GM13977 (cell line): ENCODE data around the gene NHP2.

Experiments
- DNase-seq: peaks from one replicate; pipeline ENCODE4 v3.0.0; 2012; ENCODE audit warnings: low spot score
- in situ Hi-C: fragments of 300-500 bp; cut with MboI; formaldehyde crosslinking; loops from one replicate; pipeline ENCODE4 v1.12.0; 2022; ENCODE audit warnings: low sequenced_read_pairs, low pct_unique_long_range_greater_than_20kb, mixed read lengths, inconsistent platforms; ENCODE audit not compliant: unreplicated experiment
- TF ChIP-seq, protein P1 (sequence below): IDR thresholded peaks from 2 replicates; pipeline ENCODE4 v1.5.1; 2012; ENCODE audit warnings: mild to moderate bottlenecking, control low read depth; ENCODE audit not compliant: insufficient read depth; ENCODE audit errors: extremely low read depth, missing control alignments

Gene NHP2

DNA sequence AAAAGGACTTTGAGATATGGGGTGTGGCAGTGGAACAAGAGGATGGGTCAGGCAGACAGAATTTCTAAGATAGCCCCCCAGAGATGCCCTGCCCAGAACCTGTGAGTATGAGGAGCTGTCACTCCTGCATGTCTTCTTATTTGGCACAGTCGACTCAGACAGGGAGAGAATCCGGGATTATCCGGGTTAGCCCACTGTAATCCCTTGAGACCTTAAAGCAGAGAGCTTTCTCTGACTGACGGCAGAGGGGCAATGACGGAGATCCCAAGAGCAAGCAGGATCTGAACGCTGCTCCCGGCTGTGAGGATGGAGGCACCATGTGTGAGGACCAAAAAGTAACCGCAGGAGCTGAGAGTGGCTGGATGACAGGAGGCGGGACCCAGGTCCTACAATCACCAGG, 8.8 kb upstream of the NHP2 start:
- TF ChIP-seq, protein P1, sequence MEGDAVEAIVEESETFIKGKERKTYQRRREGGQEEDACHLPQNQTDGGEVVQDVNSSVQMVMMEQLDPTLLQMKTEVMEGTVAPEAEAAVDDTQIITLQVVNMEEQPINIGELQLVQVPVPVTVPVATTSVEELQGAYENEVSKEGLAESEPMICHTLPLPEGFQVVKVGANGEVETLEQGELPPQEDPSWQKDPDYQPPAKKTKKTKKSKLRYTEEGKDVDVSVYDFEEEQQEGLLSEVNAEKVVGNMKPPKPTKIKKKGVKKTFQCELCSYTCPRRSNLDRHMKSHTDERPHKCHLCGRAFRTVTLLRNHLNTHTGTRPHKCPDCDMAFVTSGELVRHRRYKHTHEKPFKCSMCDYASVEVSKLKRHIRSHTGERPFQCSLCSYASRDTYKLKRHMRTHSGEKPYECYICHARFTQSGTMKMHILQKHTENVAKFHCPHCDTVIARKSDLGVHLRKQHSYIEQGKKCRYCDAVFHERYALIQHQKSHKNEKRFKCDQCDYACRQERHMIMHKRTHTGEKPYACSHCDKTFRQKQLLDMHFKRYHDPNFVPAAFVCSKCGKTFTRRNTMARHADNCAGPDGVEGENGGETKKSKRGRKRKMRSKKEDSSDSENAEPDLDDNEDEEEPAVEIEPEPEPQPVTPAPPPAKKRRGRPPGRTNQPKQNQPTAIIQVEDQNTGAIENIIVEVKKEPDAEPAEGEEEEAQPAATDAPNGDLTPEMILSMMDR: no peak
- in situ Hi-C loops: no loop called here
- DNase-seq: no peak

DNA sequence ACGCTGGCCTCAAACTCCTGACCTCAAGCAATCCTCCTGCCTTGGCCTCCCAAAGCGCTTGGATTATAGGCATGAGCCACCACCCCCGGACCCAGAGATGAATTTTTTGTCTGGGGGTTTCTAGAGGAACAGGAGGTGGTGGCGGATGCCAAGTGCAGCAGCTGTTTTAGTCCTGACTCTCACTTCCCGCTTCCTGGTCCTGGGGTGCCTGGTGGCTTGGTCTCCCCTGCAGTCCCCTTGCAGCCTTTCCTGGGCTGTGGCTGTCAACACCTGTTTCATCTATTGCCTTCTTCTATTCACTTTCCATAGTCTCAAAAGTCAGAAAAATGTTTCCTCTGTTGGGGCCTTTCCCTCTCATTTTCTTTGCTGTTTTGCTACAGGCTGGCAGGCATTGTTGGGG, 6.5 kb upstream of the NHP2 start:
- in situ Hi-C loops: no loop called here
- DNase-seq: no peak
- TF ChIP-seq, protein P1: no peak

DNA sequence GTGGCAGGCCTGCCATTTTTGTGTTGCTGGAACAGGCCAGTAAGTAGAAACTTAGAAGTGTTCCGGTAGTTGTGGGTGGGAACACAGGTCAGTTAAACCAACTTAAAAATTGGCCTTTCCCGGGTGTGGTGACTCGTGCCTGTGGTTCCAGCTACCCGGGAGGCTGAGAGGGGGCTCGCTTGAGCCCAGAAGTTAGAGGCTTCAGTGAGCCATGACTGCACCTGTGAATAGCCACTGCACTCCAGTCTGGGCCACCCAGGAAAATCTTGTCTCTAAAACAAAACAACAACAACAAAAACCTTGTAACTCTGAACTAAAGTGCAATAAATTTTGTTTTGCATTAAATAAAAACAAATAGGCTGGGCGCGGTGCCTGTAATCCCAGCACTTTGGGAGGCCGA, 1.4 kb upstream of the NHP2 start:
- in situ Hi-C loops: loop anchor here (5.0 kb wide), 1 partner anchor 78 kb away; no protein-coding TSS in a partner anchor
- TF ChIP-seq, protein P1: no peak
- DNase-seq: no peak

DNA sequence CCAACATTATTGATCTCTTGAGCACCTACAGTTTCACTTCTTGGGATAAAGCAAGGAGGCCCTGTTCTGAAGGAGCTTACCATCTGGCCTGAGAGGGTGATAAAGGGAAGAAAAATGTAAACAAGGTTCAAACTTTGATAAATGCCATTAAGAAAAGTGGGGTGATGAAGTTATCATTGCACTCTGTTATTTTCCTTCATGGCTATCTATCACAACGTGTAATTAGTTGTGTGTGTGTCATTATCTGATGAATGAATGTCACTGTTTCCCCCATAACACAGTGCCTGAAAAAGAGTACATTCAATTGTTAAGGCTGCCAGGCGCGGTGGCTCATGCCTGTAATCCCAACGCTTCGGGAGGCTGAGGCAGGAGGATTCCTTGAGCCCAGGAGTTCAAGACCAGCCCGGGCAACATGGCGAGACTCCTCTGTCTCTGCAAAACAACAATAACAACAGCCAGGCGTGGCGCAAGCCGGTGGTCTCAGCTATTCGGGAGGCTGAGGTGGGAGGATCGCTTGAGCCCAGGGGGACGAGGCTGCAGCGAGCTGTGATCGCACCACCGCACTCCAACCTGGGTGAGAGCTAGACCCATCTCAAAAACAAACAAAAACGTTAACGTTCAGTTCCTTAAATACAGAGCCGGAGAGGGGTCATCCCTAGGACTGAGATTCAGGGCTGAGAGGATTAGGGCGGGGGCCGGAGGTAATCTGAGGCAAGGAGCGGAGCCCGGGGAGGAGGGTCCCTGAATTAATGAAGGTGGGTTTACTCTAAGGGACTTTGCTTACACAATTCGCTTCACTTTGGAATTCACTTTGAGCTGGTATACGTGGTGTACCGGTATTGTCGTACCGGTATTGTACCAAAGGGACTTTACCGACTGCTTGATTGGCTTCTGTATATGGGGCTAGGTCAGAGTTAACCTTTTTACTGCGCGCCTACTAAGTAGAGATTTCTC, 917 bp downstream of the NHP2 start:
- in situ Hi-C loops: no loop called here
- TF ChIP-seq, protein P1: no peak
- DNase-seq: no peak

DNA sequence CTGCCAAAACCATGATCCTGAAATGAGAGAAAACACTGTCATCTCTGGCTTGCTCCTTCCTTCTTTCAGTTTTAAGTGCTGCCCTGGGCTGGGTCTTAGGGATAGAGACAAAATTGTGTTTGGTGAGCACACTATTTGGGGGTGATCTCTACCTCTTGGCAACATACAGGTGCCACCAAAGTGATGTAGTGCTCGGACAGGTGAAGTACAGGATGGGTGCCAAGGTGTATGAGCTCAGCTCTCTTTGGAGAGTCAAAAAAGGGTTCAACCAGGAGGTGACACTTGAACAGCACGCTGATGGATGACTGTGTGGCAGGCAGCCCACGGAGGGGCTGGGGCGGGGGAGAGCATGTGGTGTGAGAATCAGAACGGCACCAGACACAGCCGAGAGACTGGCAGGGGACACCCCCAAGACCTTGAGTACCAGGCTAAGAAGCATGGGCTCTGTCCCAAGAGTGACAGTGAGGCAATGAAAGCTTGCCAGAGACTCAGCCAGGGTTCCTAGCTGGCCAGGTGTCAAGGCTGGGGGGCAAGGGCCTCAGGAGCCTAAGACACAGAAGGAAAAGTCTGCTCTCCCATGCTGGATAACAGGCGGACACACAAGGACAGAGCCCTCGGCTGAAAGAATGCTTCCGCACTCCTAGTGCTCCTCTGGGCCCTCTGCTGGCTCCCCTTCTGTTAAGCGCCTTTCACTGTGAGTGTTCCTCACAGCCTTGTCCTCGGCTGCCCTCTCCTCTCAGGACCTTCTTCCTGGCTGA, 2.5 kb downstream of the NHP2 start:
- in situ Hi-C loops: no loop called here
- no peak for DNase-seq
- TF ChIP-seq, protein P1: no peak

DNA sequence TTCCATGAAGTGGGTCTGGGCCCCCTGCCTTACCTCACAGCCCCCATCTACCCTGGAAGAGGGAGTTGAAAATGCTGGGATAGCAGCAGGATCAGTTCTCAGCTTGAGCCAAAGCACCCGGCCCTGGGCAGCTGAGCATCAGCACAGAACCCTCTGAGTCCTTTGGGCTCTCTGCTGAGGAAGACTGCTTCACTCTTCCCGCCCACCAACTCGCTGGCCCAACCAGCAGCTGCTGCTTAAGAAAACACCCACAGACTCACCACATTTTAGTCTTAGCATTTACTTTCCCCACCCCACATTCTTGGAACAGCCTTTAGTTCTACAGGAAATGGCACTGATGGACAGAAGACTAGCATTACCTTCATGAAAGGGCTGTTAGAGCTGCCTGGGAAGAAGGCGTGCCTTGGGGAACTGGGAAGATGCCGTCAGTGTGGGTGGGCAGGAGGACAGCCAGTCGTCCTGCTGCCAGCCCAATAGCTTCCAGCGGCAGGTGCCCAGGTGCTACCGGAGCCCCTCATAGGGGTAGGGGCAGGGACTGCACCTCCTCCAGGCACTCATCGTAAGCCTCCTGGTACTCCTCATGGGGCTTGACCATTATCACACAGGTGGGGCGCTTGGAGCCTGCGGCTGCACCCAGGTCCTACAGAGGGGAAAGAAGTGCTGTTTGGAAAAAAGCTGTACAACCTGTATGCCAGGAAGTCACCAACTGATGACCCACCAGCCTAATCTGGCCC, 4.3 kb downstream of the NHP2 start:
- in situ Hi-C loops: no loop called here
- DNase-seq: no peak
- TF ChIP-seq, protein P1: no peak
